Measurements from ENCODE around the gene NKX2-2. TPM values are rescaled to one million over a fixed set of nuclear protein-coding genes. Genes with fewer than 3 reads are reported as not detected.

NKX2-2 gene
- total and polyA plus RNA-seq, 2 donors: 0.05 to 0.09 TPM

DNA sequence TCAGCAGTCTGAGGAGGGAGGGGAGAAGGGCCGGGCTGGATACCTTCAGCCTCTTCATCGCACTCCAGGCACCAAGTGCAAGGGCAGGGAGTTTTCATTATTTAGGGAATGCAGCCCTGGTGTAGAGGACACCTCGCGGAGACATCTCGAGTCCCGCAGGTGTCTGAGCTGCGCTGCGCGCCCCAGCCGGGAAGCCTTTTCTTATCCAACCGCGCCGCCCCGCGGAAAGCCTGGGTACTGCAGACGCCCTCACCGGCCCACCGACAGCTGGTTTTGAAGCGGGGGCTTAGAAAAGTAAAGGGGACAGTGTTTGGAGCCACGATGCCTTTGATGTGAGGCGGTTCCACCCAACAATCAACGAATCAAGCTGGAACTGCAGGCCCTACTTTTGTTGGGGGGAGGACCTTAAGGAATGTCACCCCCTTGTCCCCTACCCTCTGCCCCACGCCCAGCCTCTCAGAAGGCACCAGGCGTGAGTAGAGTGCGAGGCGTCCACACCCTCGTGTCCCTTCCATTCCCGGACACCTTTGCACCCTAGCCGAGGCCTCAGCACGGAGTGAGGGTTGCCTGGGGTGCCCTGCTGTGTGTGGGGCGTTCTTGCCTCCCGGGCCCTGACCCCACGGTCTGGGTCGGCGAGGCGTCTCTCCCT is 8.6 kb downstream of the NKX2-2 start:
- no peak overlapping the region for H3K27ac ChIP-seq (ENCODE audit: low read depth in 1 of 2, low read length in 1 of 2)
- H3K4me1 ChIP-seq (ENCODE audit: control insufficient read depth in 2 of 2, insufficient read depth in 2 of 2, low read length in 2 of 2): peaks cover 0 to 10% of the 10 kb centered on the region in 2 donors
- H3K27me3 ChIP-seq (ENCODE audit: control insufficient read depth in 2 of 2, insufficient read depth in 1 of 2, low read length in 1 of 2): peaks cover 60 to 78% of the 10 kb centered on the region in 2 donors
- 4% methylated on average over 36 of the region's 36 CpGs for WGBS
- H3K36me3 ChIP-seq (ENCODE audit: control insufficient read depth in 2 of 2, insufficient read depth in 2 of 2, low read length in 1 of 2): no peaks in the 10 kb centered on the region
- DNase-seq (ENCODE audit: low read depth in 6 of 9, low spot score in 9 of 9): peak in 8 of 9 donors; percentile 11 to 72 (median 47)
- peaks cover 0 to 3% of the 10 kb centered on the region in 2 donors for H3K9me3 ChIP-seq (ENCODE audit: control insufficient read depth in 2 of 2, insufficient read depth in 1 of 2, low read length in 1 of 2)
- no peak overlapping the region for H3K4me3 ChIP-seq (ENCODE audit: low read length in 2 of 2)

DNA sequence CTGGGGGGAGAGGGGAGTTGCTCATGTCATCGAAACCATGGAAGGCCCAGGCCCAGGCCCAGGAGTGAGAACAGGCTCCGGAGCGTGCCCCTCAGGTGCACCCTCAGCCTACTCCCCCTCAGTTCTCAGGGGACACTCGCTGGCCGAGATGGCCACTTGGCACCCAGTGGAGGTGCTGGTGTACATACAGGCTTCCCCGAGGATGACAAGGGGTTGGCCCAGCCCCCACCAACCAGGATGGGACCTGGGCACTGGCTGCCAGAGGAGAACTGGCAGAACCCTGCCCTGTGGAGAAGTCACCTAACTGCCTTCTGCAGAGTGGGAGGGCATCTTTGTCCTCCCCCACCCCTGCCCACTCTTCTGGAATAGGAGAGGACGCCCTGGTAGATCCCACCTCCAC is 9.5 kb downstream of the NKX2-2 start:
- Histone ChIP-seq H3K9me3 (ENCODE audit: control insufficient read depth in 2 of 2, insufficient read depth in 1 of 2, low read length in 1 of 2) (peaks cover 0 to 3% of the 10 kb centered on the region in 2 donors), H3K27ac (ENCODE audit: low read depth in 1 of 2, low read length in 1 of 2) (no peak overlapping the region), H3K27me3 (ENCODE audit: control insufficient read depth in 2 of 2, insufficient read depth in 1 of 2, low read length in 1 of 2) (peaks cover 51 to 71% of the 10 kb centered on the region in 2 donors), H3K36me3 (ENCODE audit: control insufficient read depth in 2 of 2, insufficient read depth in 2 of 2, low read length in 1 of 2) (no peaks in the 10 kb centered on the region), H3K4me1 (ENCODE audit: control insufficient read depth in 2 of 2, insufficient read depth in 2 of 2, low read length in 2 of 2) (peaks cover 0 to 6% of the 10 kb centered on the region in 2 donors), H3K4me3 (ENCODE audit: low read length in 2 of 2) (no peak overlapping the region)
- 87% methylated on average over 7 of the region's 7 CpGs for WGBS
- DNase-seq (ENCODE audit: low read depth in 6 of 9, low spot score in 9 of 9): no peak

DNA sequence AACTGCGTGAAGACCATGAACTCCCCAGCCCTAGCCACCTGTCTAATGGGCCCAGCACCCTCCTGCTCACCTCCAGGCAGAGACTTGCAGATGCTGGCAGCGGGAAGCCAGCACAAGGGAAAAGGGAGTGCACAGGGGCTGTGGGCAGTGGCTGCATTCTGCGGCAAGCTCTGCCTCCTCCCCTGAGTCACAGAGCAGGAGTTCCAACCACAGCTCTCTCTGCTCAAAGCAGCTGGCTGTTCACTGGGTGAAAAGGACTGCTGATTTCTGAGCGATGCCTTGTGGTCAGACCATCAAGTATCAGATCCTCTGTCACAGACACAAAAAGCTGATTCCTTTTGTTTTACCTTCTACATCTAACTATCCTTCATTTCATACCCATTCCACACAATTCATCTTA is 10.5 kb downstream of the NKX2-2 start:
- WGBS: 88% methylated on average over 4 of the region's 4 CpGs
- DNase-seq (ENCODE audit: low read depth in 6 of 9, low spot score in 9 of 9): no peak
- Histone ChIP-seq H3K36me3 (ENCODE audit: control insufficient read depth in 2 of 2, insufficient read depth in 2 of 2, low read length in 1 of 2) (no peaks in the 10 kb centered on the region), H3K27ac (ENCODE audit: low read depth in 1 of 2, low read length in 1 of 2) (no peak overlapping the region), H3K27me3 (ENCODE audit: control insufficient read depth in 2 of 2, insufficient read depth in 1 of 2, low read length in 1 of 2) (peaks cover 41 to 67% of the 10 kb centered on the region in 2 donors), H3K9me3 (ENCODE audit: control insufficient read depth in 2 of 2, insufficient read depth in 1 of 2, low read length in 1 of 2) (peaks cover 0 to 3% of the 10 kb centered on the region in 2 donors), H3K4me3 (ENCODE audit: low read length in 2 of 2) (no peak overlapping the region), H3K4me1 (ENCODE audit: control insufficient read depth in 2 of 2, insufficient read depth in 2 of 2, low read length in 2 of 2) (peaks cover 0 to 6% of the 10 kb centered on the region in 2 donors)

DNA sequence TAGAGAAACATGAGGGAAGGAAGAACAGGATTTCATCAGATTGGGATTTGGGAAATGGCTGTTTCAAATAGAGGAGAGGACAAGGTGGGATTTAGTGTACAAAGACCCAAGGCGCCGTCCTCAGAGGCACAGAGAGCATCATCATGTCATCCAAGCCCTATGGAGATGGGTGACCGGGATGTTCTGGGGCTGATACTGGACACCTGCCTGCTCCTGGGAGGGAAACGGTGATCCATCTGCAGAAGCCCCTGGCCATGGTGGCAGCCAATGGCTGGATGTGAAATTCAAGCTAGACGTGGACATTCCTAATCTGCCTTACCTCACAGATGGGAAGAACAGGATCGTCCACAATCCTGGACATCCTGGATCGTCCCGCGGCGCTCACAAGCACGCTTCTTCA is 12.7 kb downstream of the NKX2-2 start:
- DNase-seq (ENCODE audit: low read depth in 6 of 9, low spot score in 9 of 9): no peak
- WGBS: 93% methylated on average over 11 of the region's 11 CpGs
- Histone ChIP-seq H3K9me3 (ENCODE audit: control insufficient read depth in 2 of 2, insufficient read depth in 1 of 2, low read length in 1 of 2) (no peaks in the 10 kb centered on the region), H3K27ac (ENCODE audit: low read depth in 1 of 2, low read length in 1 of 2) (no peak overlapping the region), H3K4me3 (ENCODE audit: low read length in 2 of 2) (no peak overlapping the region), H3K36me3 (ENCODE audit: control insufficient read depth in 2 of 2, insufficient read depth in 2 of 2, low read length in 1 of 2) (no peaks in the 10 kb centered on the region), H3K4me1 (ENCODE audit: control insufficient read depth in 2 of 2, insufficient read depth in 2 of 2, low read length in 2 of 2) (peaks cover 0 to 6% of the 10 kb centered on the region in 2 donors), H3K27me3 (ENCODE audit: control insufficient read depth in 2 of 2, insufficient read depth in 1 of 2, low read length in 1 of 2) (peaks cover 19 to 49% of the 10 kb centered on the region in 2 donors)

DNA sequence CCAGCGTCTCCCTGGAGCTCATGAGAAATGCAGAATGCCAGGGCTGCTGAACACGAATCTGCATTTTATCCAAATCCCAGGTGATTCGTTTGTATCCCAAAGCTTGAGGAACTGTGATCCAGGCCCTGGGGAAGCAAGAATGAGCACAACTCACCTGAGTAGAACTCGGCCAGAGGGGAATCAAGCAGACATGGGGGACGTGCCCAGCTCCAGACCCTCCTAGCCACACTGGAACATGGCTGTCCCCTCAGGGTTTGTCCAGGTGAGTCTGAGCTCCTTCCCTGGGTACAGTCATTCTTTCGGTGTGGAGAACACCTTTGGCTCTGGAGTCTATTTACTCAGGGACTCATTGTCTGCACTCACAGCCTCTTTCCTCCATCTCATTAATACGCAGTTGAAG is 13.3 kb downstream of the NKX2-2 start:
- Histone ChIP-seq H3K36me3 (ENCODE audit: control insufficient read depth in 2 of 2, insufficient read depth in 2 of 2, low read length in 1 of 2) (no peaks in the 10 kb centered on the region), H3K4me1 (ENCODE audit: control insufficient read depth in 2 of 2, insufficient read depth in 2 of 2, low read length in 2 of 2) (peaks cover 0 to 4% of the 10 kb centered on the region in 2 donors), H3K27ac (ENCODE audit: low read depth in 1 of 2, low read length in 1 of 2) (no peak overlapping the region), H3K4me3 (ENCODE audit: low read length in 2 of 2) (no peak overlapping the region), H3K27me3 (ENCODE audit: control insufficient read depth in 2 of 2, insufficient read depth in 1 of 2, low read length in 1 of 2) (peaks cover 13 to 43% of the 10 kb centered on the region in 2 donors), H3K9me3 (ENCODE audit: control insufficient read depth in 2 of 2, insufficient read depth in 1 of 2, low read length in 1 of 2) (no peaks in the 10 kb centered on the region)
- WGBS: 87% methylated on average over 7 of the region's 7 CpGs
- no peak for DNase-seq (ENCODE audit: low read depth in 6 of 9, low spot score in 9 of 9)

DNA sequence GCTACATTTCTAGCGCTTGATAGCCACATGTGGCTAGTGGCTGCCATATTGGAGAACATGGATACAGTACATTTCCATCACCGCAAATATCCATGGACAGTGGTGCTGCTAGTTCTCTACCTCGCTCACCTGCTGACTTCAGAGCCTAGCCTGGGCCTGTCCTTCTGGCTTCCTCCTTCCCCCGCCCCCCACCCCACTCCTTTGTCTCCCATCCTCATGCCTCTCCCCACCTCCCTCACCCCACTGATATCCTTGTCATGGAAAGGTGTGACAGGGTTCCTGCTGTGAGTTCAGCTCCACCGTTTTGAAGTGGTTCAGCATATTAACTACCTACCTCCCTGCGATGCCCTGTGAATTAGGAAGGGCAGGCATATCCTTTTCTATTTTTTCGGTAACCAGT is 14.2 kb downstream of the NKX2-2 start:
- no peak for DNase-seq (ENCODE audit: low read depth in 6 of 9, low spot score in 9 of 9)
- peaks cover 4 to 34% of the 10 kb centered on the region in 2 donors for H3K27me3 ChIP-seq (ENCODE audit: control insufficient read depth in 2 of 2, insufficient read depth in 1 of 2, low read length in 1 of 2)
- H3K27ac ChIP-seq (ENCODE audit: low read depth in 1 of 2, low read length in 1 of 2): no peak overlapping the region
- H3K4me3 ChIP-seq (ENCODE audit: low read length in 2 of 2): no peak overlapping the region
- no peaks in the 10 kb centered on the region for H3K36me3 ChIP-seq (ENCODE audit: control insufficient read depth in 2 of 2, insufficient read depth in 2 of 2, low read length in 1 of 2)
- no peaks in the 10 kb centered on the region for H3K9me3 ChIP-seq (ENCODE audit: control insufficient read depth in 2 of 2, insufficient read depth in 1 of 2, low read length in 1 of 2)
- H3K4me1 ChIP-seq (ENCODE audit: control insufficient read depth in 2 of 2, insufficient read depth in 2 of 2, low read length in 2 of 2): no peaks in the 10 kb centered on the region
- 69% methylated on average over 7 of the region's 7 CpGs for WGBS

DNA sequence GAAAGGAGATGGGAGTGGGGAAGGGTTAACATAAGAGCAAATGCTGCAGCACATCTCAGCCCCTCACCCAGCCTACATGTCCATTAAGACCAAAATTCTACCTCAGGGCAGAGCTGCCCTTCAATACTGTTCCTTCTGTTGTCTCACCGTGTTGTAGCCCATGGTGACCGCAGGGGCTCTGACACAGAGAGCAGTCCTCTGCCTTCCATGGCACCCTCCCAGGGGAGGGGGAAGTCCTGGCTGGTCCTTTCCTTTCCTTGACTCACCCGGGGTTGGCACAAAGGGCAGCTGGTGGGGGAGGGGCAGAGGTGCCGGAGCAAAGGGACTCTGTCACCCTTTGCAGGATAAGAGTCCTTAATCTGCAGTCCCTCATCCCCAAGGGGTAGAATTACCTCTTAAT is 15.2 kb downstream of the NKX2-2 start:
- H3K4me1 ChIP-seq (ENCODE audit: control insufficient read depth in 2 of 2, insufficient read depth in 2 of 2, low read length in 2 of 2): no peaks in the 10 kb centered on the region
- no peak for DNase-seq (ENCODE audit: low read depth in 6 of 9, low spot score in 9 of 9)
- no peaks in the 10 kb centered on the region for H3K9me3 ChIP-seq (ENCODE audit: control insufficient read depth in 2 of 2, insufficient read depth in 1 of 2, low read length in 1 of 2)
- 62% methylated on average over 4 of the region's 4 CpGs for WGBS
- no peak overlapping the region for H3K4me3 ChIP-seq (ENCODE audit: low read length in 2 of 2)
- H3K27ac ChIP-seq (ENCODE audit: low read depth in 1 of 2, low read length in 1 of 2): no peak overlapping the region
- H3K27me3 ChIP-seq (ENCODE audit: control insufficient read depth in 2 of 2, insufficient read depth in 1 of 2, low read length in 1 of 2): peaks cover 0 to 27% of the 10 kb centered on the region in 2 donors
- H3K36me3 ChIP-seq (ENCODE audit: control insufficient read depth in 2 of 2, insufficient read depth in 2 of 2, low read length in 1 of 2): no peaks in the 10 kb centered on the region

DNA sequence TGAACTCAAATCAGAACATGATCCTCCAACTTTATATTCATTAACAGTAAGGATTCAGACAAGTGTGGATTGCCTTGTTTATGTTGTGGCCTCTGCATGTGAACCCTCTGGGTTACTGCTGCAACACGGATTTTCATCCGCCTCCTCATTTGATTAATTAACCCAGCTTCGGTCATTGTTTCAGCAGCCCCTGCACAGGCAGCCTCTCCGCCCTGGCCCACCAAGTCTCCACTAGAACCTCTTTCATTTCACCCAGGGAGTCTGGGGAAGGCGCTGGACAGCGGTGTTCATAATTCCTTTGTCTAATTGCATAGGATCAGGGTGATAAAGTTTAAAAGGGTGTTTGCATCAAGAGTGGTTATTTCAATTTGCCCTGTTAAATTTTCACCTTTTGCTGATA is 15.7 kb downstream of the NKX2-2 start:
- no peak overlapping the region for H3K4me3 ChIP-seq (ENCODE audit: low read length in 2 of 2)
- no peaks in the 10 kb centered on the region for H3K9me3 ChIP-seq (ENCODE audit: control insufficient read depth in 2 of 2, insufficient read depth in 1 of 2, low read length in 1 of 2)
- peaks cover 0 to 25% of the 10 kb centered on the region in 2 donors for H3K27me3 ChIP-seq (ENCODE audit: control insufficient read depth in 2 of 2, insufficient read depth in 1 of 2, low read length in 1 of 2)
- no peaks in the 10 kb centered on the region for H3K4me1 ChIP-seq (ENCODE audit: control insufficient read depth in 2 of 2, insufficient read depth in 2 of 2, low read length in 2 of 2)
- H3K27ac ChIP-seq (ENCODE audit: low read depth in 1 of 2, low read length in 1 of 2): no peak overlapping the region
- no peak for DNase-seq (ENCODE audit: low read depth in 6 of 9, low spot score in 9 of 9)
- no peaks in the 10 kb centered on the region for H3K36me3 ChIP-seq (ENCODE audit: control insufficient read depth in 2 of 2, insufficient read depth in 2 of 2, low read length in 1 of 2)
- WGBS: 78% methylated on average over 6 of the region's 6 CpGs

DNA sequence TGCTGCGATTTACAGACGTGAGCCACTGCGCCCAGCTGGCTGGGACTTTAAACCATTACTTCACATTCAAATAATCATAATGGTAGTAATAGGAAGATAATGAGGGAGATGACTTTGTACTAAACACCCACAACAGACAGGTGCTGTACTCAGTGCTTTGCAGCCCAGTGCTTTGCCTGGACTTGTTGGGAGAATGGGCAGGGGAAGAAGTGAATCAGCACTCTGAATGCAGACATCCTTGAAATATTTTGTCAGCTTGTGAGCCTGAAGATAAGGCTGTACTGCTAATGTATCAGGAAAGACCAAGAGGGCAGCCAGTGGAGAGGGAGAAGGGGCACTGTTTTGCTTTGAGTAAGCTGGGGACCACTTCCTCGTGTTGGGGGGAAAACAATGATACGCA is 17.4 kb downstream of the NKX2-2 start:
- Histone ChIP-seq H3K27ac (ENCODE audit: low read depth in 1 of 2, low read length in 1 of 2) (no peak overlapping the region), H3K27me3 (ENCODE audit: control insufficient read depth in 2 of 2, insufficient read depth in 1 of 2, low read length in 1 of 2) (peaks cover 0 to 20% of the 10 kb centered on the region in 2 donors), H3K4me3 (ENCODE audit: low read length in 2 of 2) (no peak overlapping the region), H3K9me3 (ENCODE audit: control insufficient read depth in 2 of 2, insufficient read depth in 1 of 2, low read length in 1 of 2) (no peaks in the 10 kb centered on the region), H3K4me1 (ENCODE audit: control insufficient read depth in 2 of 2, insufficient read depth in 2 of 2, low read length in 2 of 2) (no peaks in the 10 kb centered on the region), H3K36me3 (ENCODE audit: control insufficient read depth in 2 of 2, insufficient read depth in 2 of 2, low read length in 1 of 2) (no peaks in the 10 kb centered on the region)
- no peak for DNase-seq (ENCODE audit: low read depth in 6 of 9, low spot score in 9 of 9)
- 85% methylated on average over 5 of the region's 5 CpGs for WGBS

Data from thymus (tissue), 11 donors.